CD14-positive monocyte (primary cell): ENCODE data around the gene PERCC1. TPM values are rescaled to one million over a fixed set of nuclear protein-coding genes. Genes with fewer than 3 reads are reported as not detected.

Source experiments
- DNase-seq, 3 donors: peaks; one replicate each; pipeline ENCODE4 v3.0.0-alpha.2; 2011 to 2022
- H2AFZ ChIP-seq: 2 replicates; pipeline ENCODE4 v1.6.0; 2012; ENCODE audit warnings: mild to moderate bottlenecking, low read depth, low read length, inconsistent platforms; ENCODE audit not compliant: insufficient read depth, poor library complexity, severe bottlenecking
- H3K27ac ChIP-seq, 2 donors: 1 replicate in 1 of 2; 2 replicates in 1 of 2; pipeline ENCODE4 v1.5.1; 2012 to 2013; ENCODE audit warnings: low read length in 2 of 2, control low read depth in 1 of 2, inconsistent platforms in 1 of 2, low read depth in 1 of 2, mild to moderate bottlenecking in 1 of 2
- H3K27me3 ChIP-seq, 2 donors: one replicate each; pipeline versions ENCODE4 v1.6.0 to v1.6.1; 2011 to 2013; ENCODE audit warnings: low read length in 2 of 2; ENCODE audit not compliant: control insufficient read depth in 2 of 2, insufficient read depth in 2 of 2
- H3K36me3 ChIP-seq, 2 donors: replicated peaks in 1 of 2; 1 replicate in 1 of 2; 2 replicates in 1 of 2; pipeline versions ENCODE4 v1.5.1 to v1.6.1; 2012 to 2013; ENCODE audit warnings: low read length in 2 of 2, control low read depth in 1 of 2, inconsistent platforms in 1 of 2, mild to moderate bottlenecking in 1 of 2; ENCODE audit not compliant: insufficient read depth in 2 of 2, control insufficient read depth in 1 of 2
- H3K4me1 ChIP-seq, 2 donors: 1 replicate in 1 of 2; 2 replicates in 1 of 2; pipeline versions ENCODE4 v1.5.1 to v1.6.1; 2012 to 2013; ENCODE audit warnings: low read length in 2 of 2, control low read depth in 1 of 2, inconsistent platforms in 1 of 2, mild to moderate bottlenecking in 1 of 2, moderate library complexity in 1 of 2; ENCODE audit not compliant: insufficient read depth in 2 of 2, control insufficient read depth in 1 of 2
- H3K4me2 ChIP-seq: replicated peaks from 2 replicates; pipeline ENCODE3; 2012; ENCODE audit warnings: low read length, moderate library complexity, mild to moderate bottlenecking; ENCODE audit not compliant: poor library complexity, severe bottlenecking; ENCODE audit errors: extremely low read depth
- H3K4me3 ChIP-seq, 3 experiments: fragments of 200-600 bp in 1 of 3; sonication (generic) in 1 of 3; replicated peaks in 1 of 3; 1 replicate in 2 of 3; 2 replicates in 1 of 3; pipeline ENCODE4 v1.5.1; 2011 to 2013; ENCODE audit warnings: low read length in 3 of 3, mild to moderate bottlenecking in 3 of 3, control low read depth in 2 of 3, low read depth in 2 of 3, inconsistent platforms in 1 of 3, moderate library complexity in 1 of 3
- H3K79me2 ChIP-seq: 2 replicates; pipeline ENCODE4 v1.6.0; 2012; ENCODE audit warnings: mild to moderate bottlenecking, control low read depth, inconsistent platforms, low read length, moderate library complexity; ENCODE audit not compliant: insufficient read depth
- H3K9ac ChIP-seq: 2 replicates; pipeline ENCODE4 v1.6.0; 2017; ENCODE audit warnings: low read length, mild to moderate bottlenecking; ENCODE audit not compliant: insufficient read depth, poor library complexity, severe bottlenecking
- H3K9me3 ChIP-seq, 2 donors: replicated peaks in 1 of 2; 1 replicate in 1 of 2; 2 replicates in 1 of 2; pipeline versions ENCODE4 v1.5.1 to v1.6.1; 2012 to 2013; ENCODE audit warnings: low read length in 2 of 2, control low read depth in 1 of 2; ENCODE audit not compliant: control insufficient read depth in 1 of 2, insufficient read depth in 1 of 2
- H4K20me1 ChIP-seq: 2 replicates; pipeline ENCODE4 v1.6.0; 2012; ENCODE audit warnings: mild to moderate bottlenecking, low read length, control low read depth, moderate library complexity; ENCODE audit not compliant: insufficient read depth
- H3K27ac Mint-ChIP-seq, 7 donors: one replicate each; pipeline ENCODE4 v1.8.0; 2020; ENCODE audit warnings: mild to moderate bottlenecking in 7 of 7, mixed read lengths in 7 of 7, moderate library complexity in 6 of 7, inconsistent platforms in 2 of 7
- H3K27me3 Mint-ChIP-seq, 3 donors: one replicate each; pipeline ENCODE4 v1.8.0; 2021 to 2022; ENCODE audit warnings: low read depth in 3 of 3, mild to moderate bottlenecking in 3 of 3, mixed read lengths in 3 of 3, moderate library complexity in 3 of 3, inconsistent platforms in 1 of 3
- H3K36me3 Mint-ChIP-seq, 2 donors: one replicate each; pipeline ENCODE4 v1.8.0; 2020; ENCODE audit warnings: mixed read lengths in 2 of 2, inconsistent platforms in 1 of 2, mild to moderate bottlenecking in 1 of 2
- H3K4me1 Mint-ChIP-seq: one replicate; pipeline ENCODE4 v1.8.0; 2020; ENCODE audit warnings: mild to moderate bottlenecking, mixed read lengths
- H3K4me3 Mint-ChIP-seq, 2 donors: one replicate each; pipeline ENCODE4 v1.8.0; 2020; ENCODE audit warnings: mild to moderate bottlenecking in 2 of 2, mixed read lengths in 2 of 2, moderate library complexity in 1 of 2
- H3K9me3 Mint-ChIP-seq, 7 donors: one replicate each; pipeline ENCODE4 v1.8.0; 2020 to 2022; ENCODE audit warnings: mixed read lengths in 7 of 7, mild to moderate bottlenecking in 6 of 7, moderate library complexity in 6 of 7, inconsistent platforms in 2 of 7
- CTCF ChIP-seq: fragments of 200-600 bp; IDR thresholded peaks from one replicate; pipeline ENCODE4 v1.8.0; 2022; ENCODE audit warnings: antibody characterized with exemption, mild to moderate bottlenecking
- WGBS: methylation state at CpG from one replicate; pipeline ENCODE4 v1.1.5; 2013; ENCODE audit warnings: missing lambda C conversion rate; ENCODE audit not compliant: insufficient coverage; 5-methylcytosine and 5-hydroxymethylcytosine counted together
- intact Hi-C, 2 donors: fragments of 100-400 bp; cut with micrococcal nuclease; formaldehyde crosslinking; loops; one replicate each; pipeline versions ENCODE4 v1.15.0 to v1.15.1; 2023
- polyA plus RNA-seq, 3 donors: library from polyadenylated mRNA; depleted of rRNA in 1 of 3; unstranded in 2 of 3; stranded (reverse) in 1 of 3; fragments of 300-500 nt in 2 of 3; fragments of >200 nt in 1 of 3; fragmentation: Illumina TruSeq in 2 of 3; gene quantifications; 1 replicate in 2 of 3; 2 replicates in 1 of 3; pipeline ENCODE4 v1.2.3, GENCODE V29; 2012 to 2021

The PERCC1 gene
- polyA plus RNA-seq, 3 donors, result not detected

GRCh38 chr16:1455190-1456171 lies 24.6 kb downstream of the PERCC1 start:
- intact Hi-C loops, result loop anchor here in 1 of 2 donors (10.0 kb wide), 1 partner anchor 49 kb away; no protein-coding TSS in a partner anchor
- 97% methylated on average over 37 of the region's 41 CpGs for WGBS
- Mint-ChIP-seq H3K9me3 (no peaks in the 10 kb centered on the region), H3K27ac (no peak overlapping the region), H3K36me3 (peaks cover 62 to 90% of the 10 kb centered on the region in 2 donors), H3K4me1 (no peaks in the 10 kb centered on the region), H3K27me3 (peaks cover 0 to 1% (median 0%) of the 10 kb centered on the region in 3 donors), H3K4me3 (no peak overlapping the region)
- Histone ChIP-seq H3K9me3 (no peaks in the 10 kb centered on the region), H3K27ac (no peak overlapping the region), H3K4me3 (no peak overlapping the region), H3K9ac (no peak overlapping the region), H3K4me1 (no peaks in the 10 kb centered on the region), H3K79me2 (peaks cover 10% of the 10 kb centered on the region), H4K20me1 (peaks cover 45% of the 10 kb centered on the region), H3K36me3 (peaks cover 88 to 96% of the 10 kb centered on the region in 2 donors), H3K4me2 (no peak overlapping the region), H2AFZ (no peak overlapping the region), H3K27me3 (no peaks in the 10 kb centered on the region)
- no peak for DNase-seq
- no peak for TF ChIP-seq CTCF

GRCh38 chr16:1456951-1457350 lies 26.1 kb downstream of the PERCC1 start:
- Histone ChIP-seq H3K4me3 (no peak overlapping the region), H3K36me3 (peaks cover 86 to 96% of the 10 kb centered on the region in 2 donors)
- intact Hi-C loops, result loop anchor here in 1 of 2 donors (10.0 kb wide), 1 partner anchor 48 kb away; no protein-coding TSS in a partner anchor

More at GRCh38 chr16:1456951-1457350, 26.1 kb downstream of the PERCC1 start:
- DNase-seq, result no peak
- Histone ChIP-seq H4K20me1 (peaks cover 57% of the 10 kb centered on the region), H3K4me1 (no peaks in the 10 kb centered on the region), H3K79me2 (peaks cover 20% of the 10 kb centered on the region), H3K27ac (no peak overlapping the region), H3K9ac (no peak overlapping the region), H3K9me3 (no peaks in the 10 kb centered on the region), H2AFZ (no peak overlapping the region), H3K27me3 (no peaks in the 10 kb centered on the region), H3K4me2 (no peak overlapping the region)
- 97% methylated on average over 15 of the region's 16 CpGs for WGBS
- Mint-ChIP-seq H3K27me3 (peaks cover 0 to 1% (median 0%) of the 10 kb centered on the region in 3 donors), H3K27ac (no peak overlapping the region), H3K4me1 (no peaks in the 10 kb centered on the region), H3K4me3 (no peak overlapping the region), H3K9me3 (no peaks in the 10 kb centered on the region), H3K36me3 (peaks cover 67 to 90% of the 10 kb centered on the region in 2 donors)
- no peak for TF ChIP-seq CTCF
